KOPT-K1 (cell line): ENCODE results near the gene ATG9B.
"Not testable (repeated sequence)": the region's sequence is repeated elsewhere in the genome, so short reads cannot be mapped to it uniquely, and the experiment has no call there.

ENCODE experiments used
- H3K27ac ChIP-seq: fragments of 200-600 bp; sonication (generic); 2 replicates; pipeline ENCODE4 v1.5.1; 2016; ENCODE audit warnings: antibody characterized with exemption, mild to moderate bottlenecking, low read depth, low read length; ENCODE audit not compliant: poor library complexity, severe bottlenecking
- H3K36me3 ChIP-seq: fragments of 200-600 bp; sonication (generic); 2 replicates; pipeline ENCODE4 v1.5.1; 2017; ENCODE audit warnings: antibody characterized with exemption, mild to moderate bottlenecking, low read length, moderate library complexity; ENCODE audit not compliant: insufficient read depth
- H3K9me3 ChIP-seq: fragments of 200-600 bp; sonication (generic); 2 replicates; pipeline ENCODE4 v1.5.1; 2017; ENCODE audit warnings: antibody characterized with exemption, low read length, mild to moderate bottlenecking; ENCODE audit not compliant: insufficient read depth, poor library complexity, severe bottlenecking

Gene ATG9B

GRCh38 chr7:151033864-151034249, 9.6 kb upstream of the ATG9B start:
- Histone ChIP-seq H3K36me3 (peaks cover 52% of the 10 kb centered on the region; the same call in 1 of the 2 replicates), H3K9me3 (no peaks in the 10 kb centered on the region), H3K27ac (no peak overlapping the region)

GRCh38 chr7:151032936-151033863, 8.9 kb upstream of the ATG9B start:
- Histone ChIP-seq H3K9me3 (no peaks in the 10 kb centered on the region), H3K36me3 (peaks cover 52% of the 10 kb centered on the region; the same call in 1 of the 2 replicates), H3K27ac (no peak overlapping the region)

GRCh38 chr7:151031011-151031410, 6.7 kb upstream of the ATG9B start:
- Histone ChIP-seq H3K36me3 (peaks cover 39% of the 10 kb centered on the region; the same call in 1 of the 2 replicates), H3K9me3 (no peaks in the 10 kb centered on the region), H3K27ac (no peak overlapping the region)

GRCh38 chr7:151028948-151029501, 4.7 kb upstream of the ATG9B start:
- peak overlapping the region; percentile 64 for H3K27ac ChIP-seq
- H3K9me3 ChIP-seq, result no peaks in the 10 kb centered on the region
- H3K36me3 ChIP-seq, result peaks cover 21% of the 10 kb centered on the region; the same call in 1 of the 2 replicates

GRCh38 chr7:151028131-151028947, 4.0 kb upstream of the ATG9B start, which contains the start of gene ABCB8:
TSS of gene ABCB8 (plus strand) at chr7:151028450. CDS start at chr7:151028516, 66 bp downstream.
- Histone ChIP-seq H3K36me3 (peaks cover 20% of the 10 kb centered on the region; the same call in 1 of the 2 replicates), H3K9me3 (no peaks in the 10 kb centered on the region), H3K27ac (peak within 1 kb of the TSS; percentile 64)

GRCh38 chr7:151027728-151028130, 3.4 kb upstream of the ATG9B start:
- H3K9me3 ChIP-seq, result not testable (repeated sequence)
- H3K36me3 ChIP-seq, result peaks cover 14% of the 10 kb centered on the region; the same call in 1 of the 2 replicates
- H3K27ac ChIP-seq, result peak overlapping the region; percentile 64

- not testable (repeated sequence) for H3K36me3 ChIP-seq, H3K9me3 ChIP-seq, H3K27ac ChIP-seq
Observed at GRCh38 chr7:151026771-151027727, 2.8 kb upstream of the ATG9B start.

- Histone ChIP-seq H3K36me3 (0 out of 2 replicates have a peak, but pooled peaks cover 2% of the 10 kb centered on the region), H3K27ac (no peak overlapping the region), H3K9me3 (no peaks in the 10 kb centered on the region)
Observed at GRCh38 chr7:151025924-151026671, 1.8 kb upstream of the ATG9B start.

GRCh38 chr7:151023232-151023631, 1.1 kb downstream of the ATG9B start:
- Histone ChIP-seq H3K36me3 (no peaks in the 10 kb centered on the region), H3K9me3 (no peaks in the 10 kb centered on the region), H3K27ac (no peak overlapping the region)

- no peaks in the 10 kb centered on the region for H3K9me3 ChIP-seq
- H3K27ac ChIP-seq, result no peak overlapping the region
- no peaks in the 10 kb centered on the region for H3K36me3 ChIP-seq
Observed at GRCh38 chr7:151020231-151020630, 4.1 kb downstream of the ATG9B start.

GRCh38 chr7:151019130-151019447, 5.2 kb downstream of the ATG9B start:
- H3K9me3 ChIP-seq, result no peaks in the 10 kb centered on the region
- H3K36me3 ChIP-seq, result no peaks in the 10 kb centered on the region
- H3K27ac ChIP-seq, result no peak overlapping the region

- no peaks in the 10 kb centered on the region for H3K36me3 ChIP-seq
- H3K27ac ChIP-seq, result peak overlapping the region; percentile 11
- H3K9me3 ChIP-seq, result no peaks in the 10 kb centered on the region
Observed at GRCh38 chr7:151018421-151019129, 5.7 kb downstream of the ATG9B start.

GRCh38 chr7:151017953-151018420, 6.3 kb downstream of the ATG9B start:
- Histone ChIP-seq H3K36me3 (no peaks in the 10 kb centered on the region), H3K9me3 (no peaks in the 10 kb centered on the region), H3K27ac (no peak overlapping the region)
